GM12873 (cell line): ENCODE data around the gene C19orf81.

ENCODE experiments used
- TF ChIP-seq, protein P1 (sequence below): IDR thresholded peaks from 2 replicates; pipeline ENCODE4 v1.5.1; 2012; ENCODE audit warnings: low read depth, mild to moderate bottlenecking, moderate library complexity, low read length, control low read depth; ENCODE audit not compliant: insufficient read depth; ENCODE audit errors: missing control alignments

C19orf81 gene

DNA sequence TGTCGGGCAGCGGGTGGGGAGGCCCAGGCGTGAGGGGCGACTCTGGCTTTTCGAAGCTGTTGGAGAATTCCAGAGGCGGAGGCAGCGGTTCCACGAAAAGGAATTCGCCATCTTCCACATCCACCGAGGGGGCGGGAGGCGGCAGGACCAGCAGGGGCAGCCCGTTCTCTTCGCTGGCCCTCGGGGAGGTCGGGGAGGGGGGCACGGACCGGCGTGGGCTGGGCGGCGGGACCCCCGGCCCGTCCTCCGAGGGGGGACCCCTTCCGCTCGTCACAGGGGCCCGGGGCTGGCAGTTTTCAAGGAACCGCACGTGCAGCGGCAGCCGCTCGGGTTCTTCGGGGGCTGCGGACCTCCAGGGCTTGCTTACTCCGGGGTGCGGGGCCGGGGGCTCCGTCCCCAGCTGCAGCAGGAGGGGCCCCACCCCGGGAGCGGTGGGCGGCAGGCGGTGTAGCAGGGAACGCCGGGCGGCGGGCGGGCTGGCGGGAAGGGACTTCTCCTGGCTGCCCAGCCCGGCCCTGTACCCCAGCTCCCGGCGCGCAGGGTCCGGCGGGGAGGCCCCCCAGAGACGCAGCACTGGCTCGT is 18.0 kb downstream of the C19orf81 start:
- TF ChIP-seq, protein P1, sequence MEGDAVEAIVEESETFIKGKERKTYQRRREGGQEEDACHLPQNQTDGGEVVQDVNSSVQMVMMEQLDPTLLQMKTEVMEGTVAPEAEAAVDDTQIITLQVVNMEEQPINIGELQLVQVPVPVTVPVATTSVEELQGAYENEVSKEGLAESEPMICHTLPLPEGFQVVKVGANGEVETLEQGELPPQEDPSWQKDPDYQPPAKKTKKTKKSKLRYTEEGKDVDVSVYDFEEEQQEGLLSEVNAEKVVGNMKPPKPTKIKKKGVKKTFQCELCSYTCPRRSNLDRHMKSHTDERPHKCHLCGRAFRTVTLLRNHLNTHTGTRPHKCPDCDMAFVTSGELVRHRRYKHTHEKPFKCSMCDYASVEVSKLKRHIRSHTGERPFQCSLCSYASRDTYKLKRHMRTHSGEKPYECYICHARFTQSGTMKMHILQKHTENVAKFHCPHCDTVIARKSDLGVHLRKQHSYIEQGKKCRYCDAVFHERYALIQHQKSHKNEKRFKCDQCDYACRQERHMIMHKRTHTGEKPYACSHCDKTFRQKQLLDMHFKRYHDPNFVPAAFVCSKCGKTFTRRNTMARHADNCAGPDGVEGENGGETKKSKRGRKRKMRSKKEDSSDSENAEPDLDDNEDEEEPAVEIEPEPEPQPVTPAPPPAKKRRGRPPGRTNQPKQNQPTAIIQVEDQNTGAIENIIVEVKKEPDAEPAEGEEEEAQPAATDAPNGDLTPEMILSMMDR: no peak

DNA sequence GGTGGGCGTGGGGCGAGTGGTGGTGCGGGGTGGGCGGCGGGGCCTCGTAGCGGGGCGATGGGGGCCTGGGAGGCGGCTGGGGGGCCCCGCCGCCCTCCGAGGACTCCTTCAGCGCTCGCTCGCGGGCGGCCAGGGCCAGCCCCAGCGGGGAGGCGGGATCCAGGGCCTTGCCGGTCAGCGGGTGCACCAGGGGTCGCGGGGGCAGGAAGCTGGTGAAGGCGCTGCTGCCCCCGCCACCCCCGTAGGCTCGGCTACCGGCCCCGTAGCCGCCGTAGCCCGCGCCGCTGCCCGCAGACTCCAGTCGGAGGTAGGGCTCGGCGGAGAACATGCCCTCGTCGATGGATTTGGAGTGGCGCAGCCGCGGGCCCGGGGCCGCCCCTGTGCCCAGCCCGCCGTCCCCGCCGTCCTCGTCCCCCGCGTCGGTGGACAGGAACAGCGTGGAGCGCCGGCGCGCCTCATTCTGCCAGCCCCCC is 18.6 kb downstream of the C19orf81 start:
- TF ChIP-seq, protein P1: no peak

DNA sequence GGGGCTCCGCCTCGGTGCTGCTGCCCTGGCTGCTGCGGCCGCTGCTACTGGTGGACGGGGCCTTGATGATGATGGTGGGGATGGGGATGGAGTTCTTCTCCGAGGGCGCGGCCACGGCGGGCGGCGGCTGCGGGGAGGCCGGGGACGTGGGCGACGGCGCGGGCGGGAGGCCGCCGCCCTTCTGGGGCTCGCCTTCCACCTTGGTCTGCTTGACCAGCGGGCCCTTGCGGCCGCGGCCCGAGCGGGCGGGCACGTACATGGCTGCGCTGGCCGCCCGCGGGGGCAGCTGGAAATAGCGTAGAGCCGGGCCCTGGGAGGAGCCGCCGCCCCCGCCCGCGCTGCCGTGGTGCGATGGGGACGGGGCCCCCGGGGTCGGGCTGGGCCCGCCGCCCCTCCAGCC is 19.2 kb downstream of the C19orf81 start:
- TF ChIP-seq, protein P1: no peak

DNA sequence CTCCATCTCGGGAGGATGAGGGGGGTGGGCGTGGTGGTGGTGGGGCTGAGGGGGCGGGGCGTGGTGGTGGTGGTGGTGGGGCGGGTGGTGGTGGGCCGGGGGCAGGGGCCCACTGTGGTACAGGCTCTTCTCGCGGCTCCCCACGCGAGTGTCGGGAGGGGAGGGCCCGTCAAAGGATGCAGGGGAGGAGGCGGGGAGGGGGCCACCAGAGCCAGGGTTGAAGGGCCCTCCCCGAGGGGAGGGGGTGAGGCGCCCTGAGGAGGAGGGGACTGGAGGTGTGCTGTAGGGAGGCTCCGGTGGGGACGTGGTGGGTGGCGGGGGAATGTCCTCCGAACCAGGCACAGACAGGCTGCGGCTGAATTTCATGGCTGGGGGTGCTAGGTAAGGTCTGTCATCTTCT is 19.6 kb downstream of the C19orf81 start:
- TF ChIP-seq, protein P1: no peak

DNA sequence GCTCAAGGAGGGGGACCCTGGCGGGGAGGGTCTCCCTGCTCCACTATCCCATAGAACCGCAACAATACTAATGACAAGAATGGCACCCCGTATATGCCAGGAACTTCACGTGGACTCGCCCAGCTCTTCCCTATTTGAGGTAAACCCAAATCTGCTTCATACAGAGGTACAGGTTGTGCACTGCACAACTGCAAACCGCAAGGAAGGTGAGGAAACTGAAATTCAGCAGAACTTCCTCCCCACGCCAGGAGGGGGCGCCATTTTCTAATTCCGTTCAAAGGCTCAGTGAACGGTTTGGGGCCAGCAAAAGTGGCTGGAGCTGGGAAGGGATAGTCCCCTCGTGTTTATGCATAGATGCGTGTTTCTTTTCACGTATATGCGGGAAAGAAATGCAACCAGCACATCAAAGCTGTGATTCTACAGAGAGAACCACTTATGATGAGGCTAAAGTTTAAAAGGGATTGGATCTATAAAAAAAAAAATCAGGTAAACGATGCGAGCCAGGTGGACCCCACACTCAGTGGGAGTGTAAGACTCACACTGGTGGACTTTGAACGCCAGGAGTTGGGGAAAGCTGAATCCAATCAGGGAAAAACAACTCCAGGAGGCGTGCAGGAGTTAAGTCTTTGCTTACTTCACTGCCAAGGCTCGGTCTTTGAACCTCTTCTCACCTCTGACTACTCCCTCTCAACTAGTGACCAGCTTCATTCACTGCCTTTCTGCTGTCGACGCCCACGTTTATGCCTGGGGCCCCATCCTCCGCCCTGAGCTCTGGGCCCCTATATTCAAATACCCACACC is 20.3 kb downstream of the C19orf81 start:
- TF ChIP-seq, protein P1: peak; percentile 76

DNA sequence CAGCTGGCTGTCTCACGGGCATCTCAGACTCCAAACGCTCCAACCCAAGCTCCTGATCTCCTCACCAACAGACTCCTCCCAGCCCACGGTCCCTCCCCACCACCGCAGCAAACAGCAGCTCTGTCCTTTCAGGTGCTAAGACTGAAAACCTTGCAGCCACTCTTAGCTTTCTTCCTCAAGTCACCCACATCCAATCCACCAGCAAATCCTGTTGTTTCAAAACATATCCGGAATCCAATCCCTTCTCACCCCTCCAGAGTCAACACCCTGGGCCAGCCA is 20.8 kb downstream of the C19orf81 start:
- TF ChIP-seq, protein P1: no peak

DNA sequence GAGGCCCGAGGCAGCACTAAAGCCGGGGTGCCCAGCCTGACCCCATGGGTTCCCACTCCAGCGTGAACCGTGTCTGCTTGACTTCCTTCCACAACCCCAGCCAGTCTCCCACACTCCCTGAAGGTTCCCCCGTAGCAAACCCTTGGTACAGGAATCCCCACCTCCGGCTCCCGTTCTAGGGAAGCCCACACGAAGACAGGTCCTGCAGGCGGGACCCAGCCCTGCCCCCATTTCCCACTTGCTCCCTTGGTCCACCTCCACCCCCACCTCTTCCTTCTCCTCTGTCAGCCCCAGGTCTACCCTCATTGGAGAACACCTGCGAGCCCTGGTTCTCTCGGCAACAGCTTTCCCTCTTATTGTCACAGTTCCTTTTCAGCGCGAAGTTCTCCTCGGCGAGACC is 23.9 kb downstream of the C19orf81 start:
- TF ChIP-seq, protein P1: no peak
